Astrocyte of the cerebellum (primary cell): Measurements from ENCODE around the gene ADGRG3.

Experiments
- DNase-seq: peaks from one replicate; pipeline ENCODE4 v3.0.0-alpha.2; 2011; ENCODE audit warnings: low read depth
- H3K4me3 ChIP-seq: 2 replicates; pipeline ENCODE4 v1.5.1; 2011; ENCODE audit warnings: mild to moderate bottlenecking, low read depth, low read length, moderate library complexity
- in situ Hi-C: cut with HindIII; loops from 2 replicates; pipeline ENCODE4 v1.10.0; 2017; ENCODE audit warnings: low sequenced_read_pairs
- TF ChIP-seq, protein P1 (sequence below): IDR thresholded peaks from 2 replicates; pipeline ENCODE4 v1.5.1; 2012; ENCODE audit warnings: low read length, low read depth, moderate library complexity, mild to moderate bottlenecking; ENCODE audit errors: missing control alignments

The ADGRG3 gene

DNA sequence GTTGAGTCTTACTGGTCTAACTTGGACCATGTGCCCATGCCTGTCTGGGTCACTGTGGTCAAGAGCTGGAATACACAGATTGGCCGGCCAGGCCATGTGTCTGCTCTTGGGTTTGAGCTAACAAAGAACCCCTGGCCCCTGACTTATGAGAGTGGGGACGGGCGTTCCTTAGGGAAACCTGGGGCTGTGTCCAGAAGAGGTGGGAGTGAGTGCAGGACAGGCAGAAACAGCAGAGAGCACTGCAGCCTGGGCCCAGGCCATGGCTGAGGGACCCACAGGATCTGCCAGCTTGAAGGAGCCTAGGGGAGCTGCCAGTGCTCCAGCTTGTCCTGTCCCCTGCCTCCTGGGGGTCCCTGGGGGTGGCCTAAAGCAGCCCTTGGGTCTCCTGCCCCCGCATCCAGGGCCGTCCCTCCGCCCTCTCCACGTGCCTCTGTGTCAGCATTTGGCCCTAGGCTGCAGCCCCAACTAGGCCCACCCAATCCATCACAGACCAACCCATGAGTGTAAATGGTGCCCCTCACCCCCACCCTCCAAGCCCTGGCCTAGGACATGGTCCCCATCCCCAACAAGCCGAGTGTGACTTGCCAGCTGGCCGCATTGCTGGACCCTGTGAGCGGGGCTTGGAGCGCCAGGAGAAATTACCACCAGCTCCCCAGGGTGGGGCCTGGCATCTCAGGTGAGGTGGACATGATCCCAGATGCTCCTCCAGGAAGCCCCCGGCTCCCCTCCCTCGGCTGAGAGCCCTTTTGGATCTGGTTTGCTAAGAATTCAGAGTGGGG lies 14.0 kb downstream of the ADGRG3 start:
- in situ Hi-C loops, result no loop called here
- TF ChIP-seq, protein P1, sequence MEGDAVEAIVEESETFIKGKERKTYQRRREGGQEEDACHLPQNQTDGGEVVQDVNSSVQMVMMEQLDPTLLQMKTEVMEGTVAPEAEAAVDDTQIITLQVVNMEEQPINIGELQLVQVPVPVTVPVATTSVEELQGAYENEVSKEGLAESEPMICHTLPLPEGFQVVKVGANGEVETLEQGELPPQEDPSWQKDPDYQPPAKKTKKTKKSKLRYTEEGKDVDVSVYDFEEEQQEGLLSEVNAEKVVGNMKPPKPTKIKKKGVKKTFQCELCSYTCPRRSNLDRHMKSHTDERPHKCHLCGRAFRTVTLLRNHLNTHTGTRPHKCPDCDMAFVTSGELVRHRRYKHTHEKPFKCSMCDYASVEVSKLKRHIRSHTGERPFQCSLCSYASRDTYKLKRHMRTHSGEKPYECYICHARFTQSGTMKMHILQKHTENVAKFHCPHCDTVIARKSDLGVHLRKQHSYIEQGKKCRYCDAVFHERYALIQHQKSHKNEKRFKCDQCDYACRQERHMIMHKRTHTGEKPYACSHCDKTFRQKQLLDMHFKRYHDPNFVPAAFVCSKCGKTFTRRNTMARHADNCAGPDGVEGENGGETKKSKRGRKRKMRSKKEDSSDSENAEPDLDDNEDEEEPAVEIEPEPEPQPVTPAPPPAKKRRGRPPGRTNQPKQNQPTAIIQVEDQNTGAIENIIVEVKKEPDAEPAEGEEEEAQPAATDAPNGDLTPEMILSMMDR, result no peak

GRCh38 chr16:57682809-57683635 lies 14.9 kb downstream of the ADGRG3 start:
- no peak for DNase-seq
- H3K4me3 ChIP-seq, result no peak overlapping the region
- TF ChIP-seq, protein P1, result no peak
- in situ Hi-C loops, result no loop called here

More for the DNA sequence above, 14.0 kb downstream of the ADGRG3 start:
- no peak for DNase-seq
- H3K4me3 ChIP-seq, result no peak overlapping the region

DNA sequence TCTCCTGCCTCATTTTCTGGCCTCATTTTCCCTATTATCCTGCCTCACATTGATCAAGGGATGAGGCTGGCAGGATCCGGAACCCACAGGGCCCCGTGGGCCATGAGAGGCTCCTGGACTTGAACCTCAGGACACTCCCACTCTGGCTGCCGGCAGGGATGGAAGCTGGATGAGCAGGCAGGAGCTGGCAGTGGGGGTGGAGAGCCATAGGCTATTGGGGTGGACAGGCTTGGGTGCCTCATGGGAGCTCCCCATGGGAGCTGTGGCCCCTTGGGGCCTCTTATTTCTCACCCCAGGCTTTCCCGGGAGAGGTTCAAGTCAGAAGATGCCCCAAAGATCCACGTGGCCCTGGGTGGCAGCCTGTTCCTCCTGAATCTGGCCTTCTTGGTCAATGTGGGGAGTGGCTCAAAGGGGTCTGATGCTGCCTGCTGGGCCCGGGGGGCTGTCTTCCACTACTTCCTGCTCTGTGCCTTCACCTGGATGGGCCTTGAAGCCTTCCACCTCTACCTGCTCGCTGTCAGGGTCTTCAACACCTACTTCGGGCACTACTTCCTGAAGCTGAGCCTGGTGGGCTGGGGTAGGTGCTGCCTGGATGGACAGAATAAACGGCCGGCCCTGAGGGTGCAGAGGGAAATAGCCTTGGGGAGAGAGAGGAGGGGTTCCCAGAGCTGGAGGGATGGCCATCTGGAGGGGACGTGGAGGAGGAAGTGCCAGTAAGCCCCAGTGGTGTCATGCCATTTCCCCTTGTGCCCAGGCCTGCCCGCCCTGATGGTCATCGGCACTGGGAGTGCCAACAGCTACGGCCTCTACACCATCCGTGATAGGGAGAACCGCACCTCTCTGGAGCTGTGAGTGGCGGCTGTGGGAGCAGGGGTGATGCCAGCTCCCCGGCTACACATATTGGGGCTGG lies 15.8 kb downstream of the ADGRG3 start:
- in situ Hi-C loops, result no loop called here
- TF ChIP-seq, protein P1, result no peak
- no peak for DNase-seq
- no peak overlapping the region for H3K4me3 ChIP-seq

DNA sequence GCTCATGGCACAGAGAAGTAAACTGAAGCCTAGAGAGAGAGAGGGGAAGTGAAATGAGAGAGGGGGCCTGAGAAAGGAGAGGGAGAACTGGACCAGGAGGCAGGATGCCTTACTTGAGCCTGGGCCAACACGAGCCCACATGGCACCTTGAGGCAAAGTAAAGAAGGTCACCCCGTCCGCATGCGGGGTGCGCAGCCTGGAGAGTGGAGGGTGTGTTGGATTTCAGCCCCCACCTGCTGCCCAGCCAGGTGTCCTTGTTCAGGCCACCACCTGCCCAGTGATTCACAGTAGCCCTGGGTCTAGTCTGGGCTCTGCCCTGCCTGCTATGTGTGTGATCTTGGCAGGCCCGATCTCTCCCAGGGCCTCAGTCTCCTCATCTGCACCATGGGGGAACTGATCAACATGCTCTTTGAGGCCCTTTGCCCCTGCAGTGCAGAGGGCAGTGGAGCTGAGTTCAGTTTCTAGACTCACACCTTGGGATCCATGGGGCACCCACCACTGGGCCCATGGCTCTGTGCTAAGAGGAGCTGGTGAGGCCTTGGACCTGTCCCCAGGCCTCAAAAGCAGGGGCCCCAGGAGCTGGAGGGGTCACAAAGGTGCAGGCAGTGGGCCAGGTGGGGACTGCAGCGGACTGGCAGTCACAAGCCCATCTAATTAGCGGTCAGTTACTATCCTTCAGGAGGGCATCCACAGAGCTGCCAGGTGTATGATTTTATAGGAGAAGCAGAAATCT lies 16.7 kb downstream of the ADGRG3 start:
- no peak for DNase-seq
- no peak overlapping the region for H3K4me3 ChIP-seq
- in situ Hi-C loops, result no loop called here
- TF ChIP-seq, protein P1, result no peak

DNA sequence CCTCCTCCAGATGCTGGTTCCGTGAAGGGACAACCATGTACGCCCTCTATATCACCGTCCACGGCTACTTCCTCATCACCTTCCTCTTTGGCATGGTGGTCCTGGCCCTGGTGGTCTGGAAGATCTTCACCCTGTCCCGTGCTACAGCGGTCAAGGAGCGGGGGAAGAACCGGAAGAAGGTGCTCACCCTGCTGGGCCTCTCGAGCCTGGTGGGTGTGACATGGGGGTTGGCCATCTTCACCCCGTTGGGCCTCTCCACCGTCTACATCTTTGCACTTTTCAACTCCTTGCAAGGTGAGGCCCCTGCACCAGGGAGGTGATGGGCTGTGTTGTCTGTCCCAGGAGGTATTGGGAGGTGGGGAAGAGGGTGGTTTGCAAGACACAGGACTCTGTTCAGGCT lies 17.5 kb downstream of the ADGRG3 start:
- in situ Hi-C loops, result no loop called here
- no peak for DNase-seq
- TF ChIP-seq, protein P1, result no peak
- no peak overlapping the region for H3K4me3 ChIP-seq
